Measurements from ENCODE around the gene TGM4.

The TGM4 gene

GRCh38 chr3:44954962-44955361 lies 80.6 kb downstream of the TGM4 start:
- no peak for DNase-seq (ENCODE audit: low read depth)

- no peak for DNase-seq (ENCODE audit: low read depth)
These were observed 81.5 kb downstream of the TGM4 start for GRCh38 chr3:44955917-44956316.

DNA sequence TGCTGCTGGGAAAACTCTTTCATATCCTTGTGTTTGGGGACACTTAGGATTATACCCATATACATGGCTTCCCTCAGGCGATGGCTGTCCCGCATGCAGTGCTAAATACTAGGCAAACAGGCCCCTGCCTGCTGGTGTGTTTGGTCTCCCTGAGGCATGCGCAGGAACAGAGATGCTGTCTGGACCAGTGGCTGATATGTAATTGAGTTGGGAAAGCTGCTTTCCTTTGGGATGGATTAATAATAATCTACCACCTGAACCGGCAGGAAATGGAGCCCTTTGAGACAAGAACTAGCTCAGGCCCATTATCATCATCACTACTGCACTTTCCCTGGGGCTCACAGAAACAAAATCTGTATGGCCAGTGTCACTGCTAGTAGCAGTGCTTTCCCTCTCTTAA lies 83.6 kb downstream of the TGM4 start:
- no peak for DNase-seq (ENCODE audit: low read depth)

DNA sequence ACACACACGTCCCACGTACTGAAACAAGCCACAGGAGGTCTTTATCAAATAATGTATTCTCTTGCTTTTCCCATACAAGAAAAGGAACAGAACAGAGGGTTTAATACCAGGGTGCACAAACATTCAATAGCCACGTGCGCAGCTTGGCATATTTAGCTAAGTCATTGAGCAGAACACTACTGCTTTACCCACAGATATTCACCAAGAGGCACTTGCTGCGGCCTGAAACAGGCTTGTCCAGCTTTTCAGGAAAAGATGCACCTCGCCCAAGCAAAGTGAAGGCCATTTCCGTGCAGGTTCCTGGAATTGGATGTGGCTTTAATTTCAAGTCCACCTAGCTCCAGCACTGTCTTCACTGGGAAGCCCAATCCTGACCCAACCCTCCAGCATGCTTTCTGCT lies 84.0 kb downstream of the TGM4 start:
- DNase-seq (ENCODE audit: low read depth): no peak

GRCh38 chr3:44960387-44961026 lies 86.1 kb downstream of the TGM4 start:
- DNase-seq (ENCODE audit: low read depth): no peak

DNA sequence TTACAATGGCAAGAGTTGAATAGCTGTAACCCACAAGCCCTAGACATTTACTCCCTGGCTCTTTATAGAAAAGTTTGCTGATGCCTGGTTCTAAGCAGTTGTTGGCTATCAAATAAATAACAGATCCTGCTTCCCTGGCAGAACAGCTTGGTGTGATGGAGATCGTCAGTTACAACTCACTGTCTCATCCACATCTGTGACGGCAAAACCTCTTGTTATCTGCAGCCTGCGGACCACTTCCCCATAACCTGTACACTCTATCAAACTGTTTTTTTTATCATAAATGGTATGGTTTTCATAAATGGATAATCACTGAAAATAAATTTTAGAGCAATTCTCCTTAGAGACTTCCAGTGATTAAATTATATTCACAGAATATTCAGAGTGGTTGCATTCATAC lies 87.5 kb downstream of the TGM4 start:
- no peak for DNase-seq (ENCODE audit: low read depth)

- DNase-seq (ENCODE audit: low read depth): no peak
These were observed 88.4 kb downstream of the TGM4 start for GRCh38 chr3:44962621-44963393.

GRCh38 chr3:44963571-44964325 lies 89.3 kb downstream of the TGM4 start:
- no peak for DNase-seq (ENCODE audit: low read depth)
